ENCODE measurements around the gene ADGRG3. TPM values are rescaled to one million over a fixed set of nuclear protein-coding genes. Genes with fewer than 3 reads are reported as not detected.

ADGRG3 gene
- total RNA-seq, 1 donor from 2014 or later = 7.7 TPM

GRCh38 chr16:57698812-57699405, 30.8 kb downstream of the ADGRG3 start:
- no peak for ATAC-seq
- Histone ChIP-seq H3K27me3 (ENCODE audit: low read depth) (no peaks in the 10 kb centered on the region), H3K27ac (no peak overlapping the region), H3K9me3 (no peaks in the 10 kb centered on the region), H3K4me3 (no peak overlapping the region), H3K4me1 (no peaks in the 10 kb centered on the region), H3K36me3 (no peaks in the 10 kb centered on the region)
- TF ChIP-seq CTCF (IDR thresholded peaks at IDR 0.05) = no peak
- DNase-seq = no peak
- intact Hi-C loops (cut with DNase I) = no loop called here

GRCh38 chr16:57699481-57699880, 31.4 kb downstream of the ADGRG3 start:
- H3K27me3 ChIP-seq (ENCODE audit: low read depth) = no peaks in the 10 kb centered on the region
- ATAC-seq (no peak), DNase-seq (no peak)
- no peak overlapping the region for H3K27ac ChIP-seq
- H3K4me3 ChIP-seq = no peak overlapping the region
- H3K36me3 ChIP-seq = no peaks in the 10 kb centered on the region
- TF ChIP-seq CTCF (IDR thresholded peaks at IDR 0.05) = no peak
- H3K4me1 ChIP-seq = no peaks in the 10 kb centered on the region
- H3K9me3 ChIP-seq = no peaks in the 10 kb centered on the region
- intact Hi-C loops (cut with DNase I) = no loop called here

GRCh38 chr16:57699899-57700298, 31.8 kb downstream of the ADGRG3 start:
- TF ChIP-seq CTCF (IDR thresholded peaks at IDR 0.05) = no peak
- no peaks in the 10 kb centered on the region for H3K36me3 ChIP-seq
- no peaks in the 10 kb centered on the region for H3K9me3 ChIP-seq
- no peaks in the 10 kb centered on the region for H3K4me1 ChIP-seq
- intact Hi-C loops (cut with DNase I) = no loop called here
- ATAC-seq = no peak
- no peaks in the 10 kb centered on the region for H3K27me3 ChIP-seq (ENCODE audit: low read depth)
- no peak overlapping the region for H3K27ac ChIP-seq
- DNase-seq = no peak
- no peak overlapping the region for H3K4me3 ChIP-seq

GRCh38 chr16:57700781-57701551, 32.9 kb downstream of the ADGRG3 start:
- Histone ChIP-seq H3K27me3 (ENCODE audit: low read depth) (no peaks in the 10 kb centered on the region), H3K4me1 (no peaks in the 10 kb centered on the region), H3K4me3 (no peak overlapping the region), H3K27ac (no peak overlapping the region), H3K9me3 (no peaks in the 10 kb centered on the region), H3K36me3 (no peaks in the 10 kb centered on the region)
- DNase-seq (no peak), ATAC-seq (no peak)
- intact Hi-C loops (cut with DNase I) = no loop called here
- TF ChIP-seq CTCF (IDR thresholded peaks at IDR 0.05) = no peak

- no peak for DNase-seq
- Histone ChIP-seq H3K27ac (no peak overlapping the region), H3K9me3 (no peaks in the 10 kb centered on the region), H3K4me3 (no peak overlapping the region), H3K4me1 (no peaks in the 10 kb centered on the region), H3K27me3 (ENCODE audit: low read depth) (no peaks in the 10 kb centered on the region), H3K36me3 (no peaks in the 10 kb centered on the region)
- ATAC-seq = no peak
- no peak for TF ChIP-seq CTCF (IDR thresholded peaks at IDR 0.05)
- intact Hi-C loops (cut with DNase I) = no loop called here
These were observed 33.8 kb downstream of the ADGRG3 start for GRCh38 chr16:57701759-57702371.
